Upper lobe of left lung (tissue), 6 donors: ENCODE data around the gene PPP4R3A. TPM values are rescaled to one million over a fixed set of nuclear protein-coding genes. Genes with fewer than 3 reads are reported as not detected.

ENCODE experiments used
- ATAC-seq, 2 donors: fragments of 200-7000 bp; cut with Tn5 transposase; one replicate each; pipeline ENCODE4 v1.9.1; 2022; ENCODE audit warnings: mild to moderate bottlenecking in 2 of 2, moderate library complexity in 2 of 2; ENCODE audit not compliant: low FRiP score in 2 of 2
- DNase-seq, 2 donors: peaks; one replicate each; pipeline ENCODE4 v3.0.0-alpha.2; 2019 to 2020
- H3K27ac ChIP-seq, 4 donors: fragments of 200-600 bp; sonication (generic); one replicate each; pipeline ENCODE4 v1.5.1; 2016 to 2019
- H3K27me3 ChIP-seq, 4 donors: fragments of 200-600 bp; sonication (generic); one replicate each; pipeline ENCODE4 v1.5.1; 2017 to 2019
- H3K36me3 ChIP-seq, 4 donors: fragments of 200-600 bp; sonication (generic); one replicate each; pipeline ENCODE4 v1.5.1; 2016 to 2019
- H3K4me1 ChIP-seq, 4 donors: fragments of 200-600 bp; sonication (generic); one replicate each; pipeline ENCODE4 v1.5.1; 2018 to 2019
- H3K4me3 ChIP-seq, 4 donors: fragments of 200-600 bp; sonication (generic); one replicate each; pipeline ENCODE4 v1.5.1; 2017 to 2019; ENCODE audit warnings: mild to moderate bottlenecking in 2 of 4, moderate library complexity in 1 of 4
- H3K9me3 ChIP-seq, 4 donors: fragments of 200-600 bp; sonication (generic); one replicate each; pipeline ENCODE4 v1.5.1; 2018 to 2019
- EP300 ChIP-seq, 4 donors: sonication (generic); formaldehyde crosslinking; IDR thresholded peaks; one replicate each; pipeline ENCODE4 v1.5.1; 2017; ENCODE audit warnings: antibody characterized with exemption in 4 of 4, control low read depth in 2 of 4
- POLR2A ChIP-seq, 4 donors: fragments of 450-650 bp; IDR thresholded peaks; one replicate each; pipeline ENCODE4 v1.5.1; 2016 to 2017; ENCODE audit warnings: antibody characterized with exemption in 4 of 4, mild to moderate bottlenecking in 2 of 4
- POLR2AphosphoS5 ChIP-seq, 2 donors: sonication (generic); formaldehyde crosslinking; IDR thresholded peaks; one replicate each; pipeline ENCODE4 v1.5.1; 2017; ENCODE audit warnings: antibody characterized with exemption in 2 of 2
- WGBS, 2 donors: methylation state at CpG; one replicate each; pipeline ENCODE4 v1.1.5; 2017 to 2018; 5-methylcytosine and 5-hydroxymethylcytosine counted together
- total RNA-seq, 6 donors: library from RNA; depleted of rRNA in 4 of 6; stranded (reverse); fragments of >200 nt in 4 of 6; gene quantifications; one replicate each; pipeline versions ENCODE4 v1.1.0 to v1.2.1, GENCODE V29; 2016 to 2021
- TF ChIP-seq, protein P1 (sequence below), 6 experiments: fragments of 450-650 bp in 4 of 6; fragments of 200-600 bp in 2 of 6; sonication (generic) in 2 of 6; IDR thresholded peaks; one replicate each; pipeline ENCODE4 v1.5.1; 2016 to 2019; ENCODE audit warnings: antibody characterized with exemption in 6 of 6
- donor health status: DM: no; HTN: no; CAD: no; lungs with moderate emphysema.
- donor health status: DM: no; HTN: yes; CAD: no; lungs with severe emphysema.

Gene PPP4R3A
- total RNA-seq, 6 donors from 2014 or later: 67.9 to 111 (median 77.0) TPM

DNA sequence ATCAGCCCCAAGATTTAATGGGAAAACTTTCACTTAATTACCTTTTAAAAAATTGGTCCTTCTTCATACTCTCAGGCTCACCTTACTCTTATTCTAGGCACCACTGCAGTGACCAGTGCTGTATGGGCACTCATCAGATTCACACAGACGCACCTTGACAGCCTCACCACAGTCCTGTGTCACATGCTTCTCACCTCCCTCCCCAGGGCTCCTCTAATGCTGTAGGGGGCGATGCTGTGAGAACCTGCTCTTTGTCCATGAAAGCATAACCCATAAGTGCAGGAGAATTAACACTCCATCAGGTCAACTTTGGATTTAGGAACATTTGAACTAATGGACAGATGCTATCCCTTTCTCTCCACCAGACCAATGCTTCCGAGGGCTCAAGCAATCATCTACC is 13.9 kb upstream of the PPP4R3A start:
- DNase-seq (no peak), ATAC-seq (no peak)
- TF ChIP-seq POLR2AphosphoS5 (IDR thresholded peaks at IDR 0.05) (no peak), EP300 (IDR thresholded peaks at IDR 0.05) (no peak), POLR2A (IDR thresholded peaks at IDR 0.05) (no peak)
- TF ChIP-seq, protein P1, sequence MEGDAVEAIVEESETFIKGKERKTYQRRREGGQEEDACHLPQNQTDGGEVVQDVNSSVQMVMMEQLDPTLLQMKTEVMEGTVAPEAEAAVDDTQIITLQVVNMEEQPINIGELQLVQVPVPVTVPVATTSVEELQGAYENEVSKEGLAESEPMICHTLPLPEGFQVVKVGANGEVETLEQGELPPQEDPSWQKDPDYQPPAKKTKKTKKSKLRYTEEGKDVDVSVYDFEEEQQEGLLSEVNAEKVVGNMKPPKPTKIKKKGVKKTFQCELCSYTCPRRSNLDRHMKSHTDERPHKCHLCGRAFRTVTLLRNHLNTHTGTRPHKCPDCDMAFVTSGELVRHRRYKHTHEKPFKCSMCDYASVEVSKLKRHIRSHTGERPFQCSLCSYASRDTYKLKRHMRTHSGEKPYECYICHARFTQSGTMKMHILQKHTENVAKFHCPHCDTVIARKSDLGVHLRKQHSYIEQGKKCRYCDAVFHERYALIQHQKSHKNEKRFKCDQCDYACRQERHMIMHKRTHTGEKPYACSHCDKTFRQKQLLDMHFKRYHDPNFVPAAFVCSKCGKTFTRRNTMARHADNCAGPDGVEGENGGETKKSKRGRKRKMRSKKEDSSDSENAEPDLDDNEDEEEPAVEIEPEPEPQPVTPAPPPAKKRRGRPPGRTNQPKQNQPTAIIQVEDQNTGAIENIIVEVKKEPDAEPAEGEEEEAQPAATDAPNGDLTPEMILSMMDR (IDR thresholded peaks at IDR 0.05): no peak
- Histone ChIP-seq H3K27me3 (no peaks in the 10 kb centered on the region), H3K9me3 (no peaks in the 10 kb centered on the region), H3K4me1 (no peaks in the 10 kb centered on the region), H3K36me3 (no peaks in the 10 kb centered on the region), H3K4me3 (no peak overlapping the region), H3K27ac (no peak overlapping the region)
- WGBS, 2 donors: 85 to 87% methylated on average over 3 of the region's 3 CpGs

DNA sequence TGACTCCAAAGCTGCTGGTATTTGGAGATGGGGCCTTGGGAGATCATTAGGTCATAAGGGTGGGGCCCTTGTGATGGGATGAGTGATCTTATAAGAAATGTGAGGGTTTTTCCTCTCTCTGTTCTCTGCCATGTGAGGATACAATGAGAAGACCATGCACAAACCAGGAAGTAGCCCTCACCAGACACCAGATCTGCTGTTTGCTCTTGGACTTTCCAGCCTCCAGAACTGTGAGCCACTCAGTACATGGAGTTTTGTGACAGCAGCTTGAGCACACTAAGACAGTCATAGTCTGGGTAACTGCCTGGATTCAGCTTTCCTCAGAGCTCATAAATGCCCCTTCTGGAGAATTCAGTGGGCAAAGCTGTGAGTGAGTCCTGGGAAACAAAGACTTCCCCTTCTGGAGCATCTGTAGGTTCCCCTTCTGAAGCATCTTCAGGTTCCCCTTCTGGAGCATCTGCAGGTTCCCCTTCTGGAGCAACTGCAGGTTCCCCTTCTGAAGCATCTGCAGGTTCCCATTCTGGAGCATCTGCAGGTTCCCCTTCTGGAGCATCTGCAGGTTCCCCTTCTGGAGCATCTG is 11.0 kb upstream of the PPP4R3A start:
- H3K36me3 ChIP-seq: no peaks in the 10 kb centered on the region
- no peaks in the 10 kb centered on the region for H3K27me3 ChIP-seq
- H3K9me3 ChIP-seq: no peaks in the 10 kb centered on the region
- no peak overlapping the region for H3K27ac ChIP-seq
- no peak overlapping the region for H3K4me3 ChIP-seq
- no peaks in the 10 kb centered on the region for H3K4me1 ChIP-seq
- no peak for DNase-seq
- ATAC-seq: no peak
- TF ChIP-seq, protein P1 (IDR thresholded peaks at IDR 0.05): no peak
- TF ChIP-seq POLR2A (IDR thresholded peaks at IDR 0.05): no peak
- TF ChIP-seq POLR2AphosphoS5 (IDR thresholded peaks at IDR 0.05): no peak
- TF ChIP-seq EP300 (IDR thresholded peaks at IDR 0.05): no peak

- Histone ChIP-seq H3K9me3 (no peaks in the 10 kb centered on the region), H3K4me1 (no peaks in the 10 kb centered on the region), H3K27ac (no peak overlapping the region), H3K36me3 (no peaks in the 10 kb centered on the region), H3K4me3 (no peak overlapping the region), H3K27me3 (no peaks in the 10 kb centered on the region)
- ATAC-seq (no peak), DNase-seq (no peak)
- WGBS, 2 donors: 90 to 92% methylated on average over 2 of the region's 2 CpGs
- TF ChIP-seq, protein P1 (IDR thresholded peaks at IDR 0.05): no peak
- TF ChIP-seq POLR2AphosphoS5 (IDR thresholded peaks at IDR 0.05): no peak
- no peak for TF ChIP-seq EP300 (IDR thresholded peaks at IDR 0.05)
- no peak for TF ChIP-seq POLR2A (IDR thresholded peaks at IDR 0.05)
Measured at GRCh38 chr14:91520138-91520537, 10.0 kb upstream of the PPP4R3A start.

DNA sequence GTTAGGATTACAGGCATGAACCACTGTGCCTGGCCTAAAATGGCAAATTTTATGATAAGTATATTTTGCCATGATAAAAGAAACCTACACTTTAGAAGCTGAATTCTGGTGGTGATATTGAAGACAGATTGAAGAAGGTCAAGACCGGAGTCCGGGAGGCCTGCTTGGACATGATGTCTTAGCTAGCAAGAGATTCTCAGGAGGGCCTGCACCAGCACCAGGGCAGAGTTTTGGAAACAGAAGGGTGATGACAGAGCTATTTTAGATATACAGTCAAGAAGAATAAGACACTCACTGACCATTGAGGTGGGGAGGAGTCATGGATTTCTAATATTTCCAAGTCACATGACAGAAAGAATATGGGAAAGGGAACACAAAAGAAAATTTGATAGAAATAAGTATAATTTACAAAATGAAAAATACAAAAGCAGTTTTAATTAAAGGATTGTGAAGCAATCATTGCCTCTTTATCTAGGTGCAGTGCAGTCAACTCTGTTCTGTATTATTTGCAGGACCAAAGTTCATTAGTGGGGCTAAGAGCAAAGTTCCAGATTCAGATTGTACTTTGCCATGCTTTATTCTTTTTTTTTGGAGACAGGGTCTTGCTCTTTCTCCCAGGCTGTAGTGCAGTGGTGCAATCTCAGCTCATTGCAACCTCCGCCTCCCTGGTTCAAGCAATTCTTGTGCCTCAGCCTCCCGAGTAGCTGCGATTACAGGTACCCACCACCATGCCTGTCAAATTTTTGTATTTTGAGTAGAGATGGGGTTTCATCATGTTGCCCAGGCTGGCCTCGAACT is 9.3 kb upstream of the PPP4R3A start:
- no peak for DNase-seq
- Histone ChIP-seq H3K36me3 (no peaks in the 10 kb centered on the region), H3K4me3 (no peak overlapping the region), H3K27me3 (no peaks in the 10 kb centered on the region), H3K27ac (no peak overlapping the region), H3K4me1 (no peaks in the 10 kb centered on the region), H3K9me3 (no peaks in the 10 kb centered on the region)
- TF ChIP-seq, protein P1 (IDR thresholded peaks at IDR 0.05): no peak
- TF ChIP-seq POLR2A (IDR thresholded peaks at IDR 0.05): no peak
- TF ChIP-seq EP300 (IDR thresholded peaks at IDR 0.05): no peak
- no peak for TF ChIP-seq POLR2AphosphoS5 (IDR thresholded peaks at IDR 0.05)
- ATAC-seq: no peak
- 90 to 94% methylated on average over 6 of the region's 6 CpGs for WGBS, 2 donors
